ENCODE results near the gene PAM.
"Not testable (repeated sequence)": the region's sequence is repeated elsewhere in the genome, so short reads cannot be mapped to it uniquely, and the experiment has no call there.

PAM gene

GRCh38 chr5:103037673-103038455, 282.8 kb downstream of the PAM start:
- DNase-seq = no peak

GRCh38 chr5:103041071-103041676, 286.1 kb downstream of the PAM start:
- DNase-seq = no peak

- not testable (repeated sequence) for DNase-seq
Measured at GRCh38 chr5:103046706-103047105, 291.6 kb downstream of the PAM start.

- DNase-seq = no peak
Measured at GRCh38 chr5:103057208-103058130, 302.4 kb downstream of the PAM start.

GRCh38 chr5:103059525-103059924, 304.4 kb downstream of the PAM start:
- no peak for DNase-seq

- no peak for DNase-seq
Measured at GRCh38 chr5:103060424-103060954, 305.4 kb downstream of the PAM start.

- DNase-seq = no peak
Measured at GRCh38 chr5:103066326-103066725, 311.2 kb downstream of the PAM start.

- not testable (repeated sequence) for DNase-seq
Measured at GRCh38 chr5:103073500-103073899, 318.4 kb downstream of the PAM start.

- DNase-seq = no peak
Measured at GRCh38 chr5:103075442-103075841, 320.3 kb downstream of the PAM start.
